Gastroesophageal sphincter (tissue), 3 donors: Measurements from ENCODE around the gene OBP2B.
"Not testable (repeated sequence)": the region's sequence is repeated elsewhere in the genome, so short reads cannot be mapped to it uniquely, and the experiment has no call there.

Source experiments
- POLR2A ChIP-seq, 2 donors: fragments of 450-650 bp; IDR thresholded peaks; one replicate each; pipeline ENCODE4 v1.6.1; 2017; ENCODE audit warnings: antibody characterized with exemption in 2 of 2, mild to moderate bottlenecking in 2 of 2, moderate library complexity in 1 of 2
- TF ChIP-seq, protein P1 (sequence below), 4 experiments: fragments of 200-600 bp in 2 of 4; fragments of 450-650 bp in 2 of 4; sonication (generic) in 1 of 4; IDR thresholded peaks; one replicate each; pipeline ENCODE4 v1.5.1; 2017 to 2019; ENCODE audit warnings: antibody characterized with exemption in 4 of 4, mild to moderate bottlenecking in 2 of 4, moderate library complexity in 2 of 4

- TF ChIP-seq, protein P1, sequence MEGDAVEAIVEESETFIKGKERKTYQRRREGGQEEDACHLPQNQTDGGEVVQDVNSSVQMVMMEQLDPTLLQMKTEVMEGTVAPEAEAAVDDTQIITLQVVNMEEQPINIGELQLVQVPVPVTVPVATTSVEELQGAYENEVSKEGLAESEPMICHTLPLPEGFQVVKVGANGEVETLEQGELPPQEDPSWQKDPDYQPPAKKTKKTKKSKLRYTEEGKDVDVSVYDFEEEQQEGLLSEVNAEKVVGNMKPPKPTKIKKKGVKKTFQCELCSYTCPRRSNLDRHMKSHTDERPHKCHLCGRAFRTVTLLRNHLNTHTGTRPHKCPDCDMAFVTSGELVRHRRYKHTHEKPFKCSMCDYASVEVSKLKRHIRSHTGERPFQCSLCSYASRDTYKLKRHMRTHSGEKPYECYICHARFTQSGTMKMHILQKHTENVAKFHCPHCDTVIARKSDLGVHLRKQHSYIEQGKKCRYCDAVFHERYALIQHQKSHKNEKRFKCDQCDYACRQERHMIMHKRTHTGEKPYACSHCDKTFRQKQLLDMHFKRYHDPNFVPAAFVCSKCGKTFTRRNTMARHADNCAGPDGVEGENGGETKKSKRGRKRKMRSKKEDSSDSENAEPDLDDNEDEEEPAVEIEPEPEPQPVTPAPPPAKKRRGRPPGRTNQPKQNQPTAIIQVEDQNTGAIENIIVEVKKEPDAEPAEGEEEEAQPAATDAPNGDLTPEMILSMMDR (IDR thresholded peaks at IDR 0.05), result not testable (repeated sequence)
- TF ChIP-seq POLR2A (IDR thresholded peaks at IDR 0.05), result not testable (repeated sequence)
Measured at GRCh38 chr9:133228474-133229193, 19.6 kb upstream of the OBP2B start.
